ENCODE results near the gene PNMA6A. TPM values are rescaled to one million over a fixed set of nuclear protein-coding genes. Genes with fewer than 3 reads are reported as not detected.
"Not testable (repeated sequence)": the region's sequence is repeated elsewhere in the genome, so short reads cannot be mapped to it uniquely, and the experiment has no call there.

Gene PNMA6A
- total RNA-seq, 1 donor from 2014 or later: 0.87 TPM

- Mint-ChIP-seq H3K4me1 (ENCODE audit: low read depth) (no peaks in the 10 kb centered on the region), H3K4me3 (ENCODE audit: low read depth) (no peak overlapping the region), H3K9me3 (no peaks in the 10 kb centered on the region), H3K36me3 (ENCODE audit: low read depth) (no peaks in the 10 kb centered on the region), H3K27ac (no peak overlapping the region), H3K27me3 (ENCODE audit: low read depth) (peaks cover 4% of the 10 kb centered on the region)
- no peak for DNase-seq (ENCODE audit: low spot score)
- intact Hi-C loops (cut with micrococcal nuclease): no loop called here
Observed at GRCh38 chrX:153060095-153060445, 12.2 kb upstream of the PNMA6A start.

- no peak overlapping the region for H3K4me3 Mint-ChIP-seq (ENCODE audit: low read depth)
- intact Hi-C loops (cut with micrococcal nuclease): no loop called here
- DNase-seq (ENCODE audit: low spot score): no peak
- no peaks in the 10 kb centered on the region for H3K9me3 Mint-ChIP-seq
- H3K27ac Mint-ChIP-seq: no peak overlapping the region
- no peaks in the 10 kb centered on the region for H3K4me1 Mint-ChIP-seq (ENCODE audit: low read depth)
- no peaks in the 10 kb centered on the region for H3K36me3 Mint-ChIP-seq (ENCODE audit: low read depth)
- peaks cover 4% of the 10 kb centered on the region for H3K27me3 Mint-ChIP-seq (ENCODE audit: low read depth)
Observed at GRCh38 chrX:153061732-153062131, 10.5 kb upstream of the PNMA6A start.

GRCh38 chrX:153063315-153063714, 8.9 kb upstream of the PNMA6A start:
- H3K4me3 Mint-ChIP-seq (ENCODE audit: low read depth): no peak overlapping the region
- H3K27ac Mint-ChIP-seq: no peak overlapping the region
- H3K9me3 Mint-ChIP-seq: no peaks in the 10 kb centered on the region
- intact Hi-C loops (cut with micrococcal nuclease): no loop called here
- H3K4me1 Mint-ChIP-seq (ENCODE audit: low read depth): no peaks in the 10 kb centered on the region
- no peaks in the 10 kb centered on the region for H3K36me3 Mint-ChIP-seq (ENCODE audit: low read depth)
- H3K27me3 Mint-ChIP-seq (ENCODE audit: low read depth): no peaks in the 10 kb centered on the region
- DNase-seq (ENCODE audit: low spot score): no peak

- intact Hi-C loops (cut with micrococcal nuclease): no loop called here
Observed at GRCh38 chrX:153064061-153064460, 8.2 kb upstream of the PNMA6A start.

GRCh38 chrX:153065389-153065788, 6.9 kb upstream of the PNMA6A start:
- no peaks in the 10 kb centered on the region for H3K27me3 Mint-ChIP-seq (ENCODE audit: low read depth)
- no peak overlapping the region for H3K4me3 Mint-ChIP-seq (ENCODE audit: low read depth)
- H3K9me3 Mint-ChIP-seq: no peaks in the 10 kb centered on the region
- no peak overlapping the region for H3K27ac Mint-ChIP-seq
- no peaks in the 10 kb centered on the region for H3K36me3 Mint-ChIP-seq (ENCODE audit: low read depth)
- DNase-seq (ENCODE audit: low spot score): no peak
- intact Hi-C loops (cut with micrococcal nuclease): no loop called here
- no peaks in the 10 kb centered on the region for H3K4me1 Mint-ChIP-seq (ENCODE audit: low read depth)

More at GRCh38 chrX:153064061-153064460, 8.2 kb upstream of the PNMA6A start:
- H3K9me3 Mint-ChIP-seq: no peaks in the 10 kb centered on the region
- no peak for DNase-seq (ENCODE audit: low spot score)
- no peak overlapping the region for H3K27ac Mint-ChIP-seq
- H3K4me1 Mint-ChIP-seq (ENCODE audit: low read depth): no peaks in the 10 kb centered on the region
- H3K4me3 Mint-ChIP-seq (ENCODE audit: low read depth): no peak overlapping the region
- no peaks in the 10 kb centered on the region for H3K27me3 Mint-ChIP-seq (ENCODE audit: low read depth)
- H3K36me3 Mint-ChIP-seq (ENCODE audit: low read depth): no peaks in the 10 kb centered on the region

- H3K4me3 Mint-ChIP-seq (ENCODE audit: low read depth); H3K27me3 Mint-ChIP-seq (ENCODE audit: low read depth); DNase-seq (ENCODE audit: low spot score); H3K9me3 Mint-ChIP-seq; intact Hi-C loops (cut with micrococcal nuclease); H3K27ac Mint-ChIP-seq; H3K4me1 Mint-ChIP-seq (ENCODE audit: low read depth); H3K36me3 Mint-ChIP-seq (ENCODE audit: low read depth): not testable (repeated sequence)
Observed at GRCh38 chrX:153066402-153066801, 5.9 kb upstream of the PNMA6A start.

GRCh38 chrX:153073331-153073730, 1.1 kb downstream of the PNMA6A start:
- H3K27ac Mint-ChIP-seq; H3K9me3 Mint-ChIP-seq; intact Hi-C loops (cut with micrococcal nuclease); H3K27me3 Mint-ChIP-seq (ENCODE audit: low read depth); H3K4me3 Mint-ChIP-seq (ENCODE audit: low read depth); H3K36me3 Mint-ChIP-seq (ENCODE audit: low read depth); DNase-seq (ENCODE audit: low spot score); H3K4me1 Mint-ChIP-seq (ENCODE audit: low read depth): not testable (repeated sequence)

GRCh38 chrX:153074262-153074899, 2.1 kb downstream of the PNMA6A start:
- Mint-ChIP-seq H3K4me3 (ENCODE audit: low read depth) (no peak overlapping the region), H3K9me3 (no peaks in the 10 kb centered on the region), H3K27me3 (ENCODE audit: low read depth) (no peaks in the 10 kb centered on the region), H3K36me3 (ENCODE audit: low read depth) (no peaks in the 10 kb centered on the region), H3K27ac (no peak overlapping the region), H3K4me1 (ENCODE audit: low read depth) (no peaks in the 10 kb centered on the region)
- no peak for DNase-seq (ENCODE audit: low spot score)
- intact Hi-C loops (cut with micrococcal nuclease): no loop called here

- Mint-ChIP-seq H3K36me3 (ENCODE audit: low read depth) (no peaks in the 10 kb centered on the region), H3K27me3 (ENCODE audit: low read depth) (no peaks in the 10 kb centered on the region), H3K27ac (no peak overlapping the region), H3K9me3 (no peaks in the 10 kb centered on the region), H3K4me1 (ENCODE audit: low read depth) (no peaks in the 10 kb centered on the region), H3K4me3 (ENCODE audit: low read depth) (no peak overlapping the region)
- intact Hi-C loops (cut with micrococcal nuclease): no loop called here
- DNase-seq (ENCODE audit: low spot score): no peak
Observed at GRCh38 chrX:153074935-153075334, 2.7 kb downstream of the PNMA6A start.

- Mint-ChIP-seq H3K36me3 (ENCODE audit: low read depth) (no peaks in the 10 kb centered on the region), H3K9me3 (no peaks in the 10 kb centered on the region), H3K27ac (no peak overlapping the region), H3K4me1 (ENCODE audit: low read depth) (no peaks in the 10 kb centered on the region), H3K4me3 (ENCODE audit: low read depth) (no peak overlapping the region), H3K27me3 (ENCODE audit: low read depth) (no peaks in the 10 kb centered on the region)
- DNase-seq (ENCODE audit: low spot score): no peak
- intact Hi-C loops (cut with micrococcal nuclease): no loop called here
Observed at GRCh38 chrX:153075366-153075765, 3.1 kb downstream of the PNMA6A start.

GRCh38 chrX:153077437-153078135, 5.3 kb downstream of the PNMA6A start:
- H3K9me3 Mint-ChIP-seq; H3K4me1 Mint-ChIP-seq (ENCODE audit: low read depth); H3K27me3 Mint-ChIP-seq (ENCODE audit: low read depth); DNase-seq (ENCODE audit: low spot score); H3K27ac Mint-ChIP-seq; H3K36me3 Mint-ChIP-seq (ENCODE audit: low read depth); H3K4me3 Mint-ChIP-seq (ENCODE audit: low read depth); intact Hi-C loops (cut with micrococcal nuclease): not testable (repeated sequence)

- H3K27ac Mint-ChIP-seq; H3K9me3 Mint-ChIP-seq; DNase-seq (ENCODE audit: low spot score); H3K4me3 Mint-ChIP-seq (ENCODE audit: low read depth); H3K36me3 Mint-ChIP-seq (ENCODE audit: low read depth); H3K27me3 Mint-ChIP-seq (ENCODE audit: low read depth); H3K4me1 Mint-ChIP-seq (ENCODE audit: low read depth); intact Hi-C loops (cut with micrococcal nuclease): not testable (repeated sequence)
Observed at GRCh38 chrX:153083238-153083923, 11.1 kb downstream of the PNMA6A start.

GRCh38 chrX:153102418-153102817, 30.2 kb downstream of the PNMA6A start:
- no peak for DNase-seq (ENCODE audit: low spot score)
- no peaks in the 10 kb centered on the region for H3K27me3 Mint-ChIP-seq (ENCODE audit: low read depth)

More at GRCh38 chrX:153102418-153102817, 30.2 kb downstream of the PNMA6A start:
- Mint-ChIP-seq H3K9me3 (peaks cover 18% of the 10 kb centered on the region), H3K36me3 (ENCODE audit: low read depth) (no peaks in the 10 kb centered on the region), H3K4me1 (ENCODE audit: low read depth) (peaks cover 4% of the 10 kb centered on the region), H3K4me3 (ENCODE audit: low read depth) (no peak overlapping the region), H3K27ac (no peak overlapping the region)
- intact Hi-C loops (cut with micrococcal nuclease): no loop called here

Data from activated T-helper 2 cell treated with anti-CD3 and anti-CD28 coated beads, Interferon-gamma antibody, Interleukin-2, Interleukin-4, amounts not matched to agents 10 μg/mL and 5 μg/mL and 100 μg/mL, durations not matched to agents 14 hours and 24 hours and 36 hours (primary cell).